ENCODE measurements around the gene CASZ1. TPM values are rescaled to one million over a fixed set of nuclear protein-coding genes. Genes with fewer than 3 reads are reported as not detected.

CASZ1 gene
- total and polyA plus RNA-seq, 9 donors, result 2.4 to 15.7 (median 4.0) TPM

DNA sequence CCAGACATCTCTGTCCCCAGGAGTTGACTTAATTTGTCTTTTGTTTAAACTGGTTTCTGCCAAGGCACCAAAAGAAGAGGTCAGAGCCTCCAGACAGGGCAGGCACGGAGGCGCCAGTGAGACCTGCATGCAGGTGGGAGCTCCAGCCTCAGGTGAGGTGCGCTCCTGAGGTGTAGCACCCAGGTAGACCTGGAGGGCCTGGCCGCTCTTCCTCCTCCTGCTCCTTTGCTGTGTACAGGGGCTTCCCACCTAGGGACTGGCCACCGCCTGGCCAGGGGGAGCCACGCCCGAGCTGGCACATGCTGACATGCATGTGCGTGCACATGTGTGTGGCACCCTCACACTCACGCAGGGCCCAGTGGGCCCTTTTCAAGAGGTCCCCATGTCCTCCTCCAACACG is 163.0 kb downstream of the CASZ1 start:
- Histone ChIP-seq H3K9me3 (no peaks in the 10 kb centered on the region), H3K27ac (peak overlapping the region in 1 of 2 donors; percentile 44), H3K4me1 (ENCODE audit: insufficient read depth) (peaks cover 26% of the 10 kb centered on the region), H3K4me3 (no peak overlapping the region), H3K36me3 (no peaks in the 10 kb centered on the region), H3K27me3 (no peaks in the 10 kb centered on the region)
- TF ChIP-seq POLR2A (IDR thresholded peaks at IDR 0.05) (no peak), EP300 (IDR thresholded peaks at IDR 0.05) (no peak)
- TF ChIP-seq, protein P1, sequence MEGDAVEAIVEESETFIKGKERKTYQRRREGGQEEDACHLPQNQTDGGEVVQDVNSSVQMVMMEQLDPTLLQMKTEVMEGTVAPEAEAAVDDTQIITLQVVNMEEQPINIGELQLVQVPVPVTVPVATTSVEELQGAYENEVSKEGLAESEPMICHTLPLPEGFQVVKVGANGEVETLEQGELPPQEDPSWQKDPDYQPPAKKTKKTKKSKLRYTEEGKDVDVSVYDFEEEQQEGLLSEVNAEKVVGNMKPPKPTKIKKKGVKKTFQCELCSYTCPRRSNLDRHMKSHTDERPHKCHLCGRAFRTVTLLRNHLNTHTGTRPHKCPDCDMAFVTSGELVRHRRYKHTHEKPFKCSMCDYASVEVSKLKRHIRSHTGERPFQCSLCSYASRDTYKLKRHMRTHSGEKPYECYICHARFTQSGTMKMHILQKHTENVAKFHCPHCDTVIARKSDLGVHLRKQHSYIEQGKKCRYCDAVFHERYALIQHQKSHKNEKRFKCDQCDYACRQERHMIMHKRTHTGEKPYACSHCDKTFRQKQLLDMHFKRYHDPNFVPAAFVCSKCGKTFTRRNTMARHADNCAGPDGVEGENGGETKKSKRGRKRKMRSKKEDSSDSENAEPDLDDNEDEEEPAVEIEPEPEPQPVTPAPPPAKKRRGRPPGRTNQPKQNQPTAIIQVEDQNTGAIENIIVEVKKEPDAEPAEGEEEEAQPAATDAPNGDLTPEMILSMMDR (IDR thresholded peaks at IDR 0.05), result no peak
- intact Hi-C loops (cut with DNase I), result loop anchor here in 1 of 4 donors (10.0 kb wide), 1 partner anchor 61 kb away; no protein-coding TSS in a partner anchor
- 96 to 97% (median 97%) methylated on average over 10 of the region's 10 CpGs for WGBS, 3 donors
- DNase-seq, result peak in 1 of 5 donors; percentile 9

DNA sequence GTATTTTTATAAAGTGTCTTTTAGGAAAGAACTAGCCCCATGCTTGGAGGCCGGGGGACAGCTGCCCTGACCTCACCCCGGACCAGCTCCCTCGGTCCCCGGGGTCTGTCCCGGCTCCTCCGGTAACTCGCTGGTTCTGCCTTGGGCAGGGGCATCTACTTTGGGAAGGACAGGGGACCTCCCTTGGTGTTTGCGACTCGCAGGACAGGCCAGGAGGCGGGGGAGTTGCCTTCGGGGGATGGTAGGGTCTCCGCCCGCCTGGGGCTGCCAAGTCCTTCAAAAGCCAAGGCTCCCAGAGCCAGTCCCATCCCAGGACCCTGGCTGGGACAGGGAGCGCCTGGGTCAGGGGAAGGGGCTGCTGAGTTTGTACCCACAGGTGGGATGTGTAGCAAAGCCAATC is 163.8 kb downstream of the CASZ1 start:
- no peaks in the 10 kb centered on the region for H3K36me3 ChIP-seq
- H3K4me3 ChIP-seq, result no peak overlapping the region
- TF ChIP-seq, protein P1 (IDR thresholded peaks at IDR 0.05), result no peak
- TF ChIP-seq POLR2A (IDR thresholded peaks at IDR 0.05) (no peak), EP300 (IDR thresholded peaks at IDR 0.05) (no peak)
- no peaks in the 10 kb centered on the region for H3K27me3 ChIP-seq
- H3K4me1 ChIP-seq (ENCODE audit: insufficient read depth), result peaks cover 23% of the 10 kb centered on the region
- intact Hi-C loops (cut with DNase I), result loop anchor here in 1 of 4 donors (10.0 kb wide), 1 partner anchor 62 kb away; no protein-coding TSS in a partner anchor
- WGBS, 3 donors, result 30 to 46% (median 42%) methylated on average over 14 of the region's 14 CpGs
- peak overlapping the region in 1 of 2 donors; percentile 44 for H3K27ac ChIP-seq
- no peaks in the 10 kb centered on the region for H3K9me3 ChIP-seq
- peak in 2 of 5 donors; percentile 18 to 38 for DNase-seq

DNA sequence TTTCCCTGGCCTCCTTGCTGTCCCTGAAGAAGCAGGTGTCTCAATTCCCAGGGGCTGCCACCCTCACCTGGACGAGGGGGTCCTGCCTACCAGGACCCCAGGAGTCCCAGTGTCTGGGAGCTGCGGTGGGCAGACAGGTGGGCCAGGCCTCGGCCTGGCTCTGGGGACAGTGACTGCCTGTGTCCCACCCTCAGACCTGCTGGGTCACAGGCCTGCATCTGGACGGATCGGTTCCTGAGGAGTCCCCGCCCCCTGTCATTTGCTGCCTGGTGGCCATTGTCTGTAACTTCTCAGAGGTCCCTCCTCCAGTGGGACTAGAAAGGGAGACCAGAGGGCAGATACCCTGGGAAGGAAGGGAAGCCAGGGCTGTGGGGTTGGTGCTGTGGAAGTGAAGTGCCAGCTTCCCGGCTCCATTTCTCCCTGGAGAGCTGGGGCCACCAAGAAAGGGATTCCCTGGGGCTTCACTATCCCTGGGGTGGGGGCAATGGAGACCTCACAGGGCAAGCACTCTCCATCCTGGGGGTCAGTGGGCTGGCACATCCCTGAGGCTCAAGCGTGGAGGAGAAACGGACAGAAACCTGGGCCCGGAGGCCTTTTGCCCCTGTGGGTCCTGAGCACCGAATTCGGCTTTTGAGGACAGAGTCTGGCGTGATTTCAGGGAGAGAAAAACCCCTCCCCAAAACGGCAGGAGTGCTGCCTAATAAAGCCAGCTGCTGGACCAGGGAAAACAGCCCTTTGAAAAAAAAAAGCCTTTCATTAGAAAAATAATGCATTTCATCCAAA is 164.4 kb downstream of the CASZ1 start:
- intact Hi-C loops (cut with DNase I), result loop anchor here in 1 of 4 donors (10.0 kb wide), 1 partner anchor 63 kb away; no protein-coding TSS in a partner anchor
- Histone ChIP-seq H3K4me3 (no peak overlapping the region), H3K36me3 (no peaks in the 10 kb centered on the region), H3K4me1 (ENCODE audit: insufficient read depth) (peaks cover 23% of the 10 kb centered on the region), H3K9me3 (no peaks in the 10 kb centered on the region), H3K27ac (peak overlapping the region in 1 of 2 donors; percentile 44), H3K27me3 (no peaks in the 10 kb centered on the region)
- peak in 2 of 5 donors; percentile 19 to 38 for DNase-seq
- 39 to 60% (median 40%) methylated on average over 14 of the region's 14 CpGs for WGBS, 3 donors
- TF ChIP-seq POLR2A (IDR thresholded peaks at IDR 0.05) (no peak), EP300 (IDR thresholded peaks at IDR 0.05) (no peak)
- TF ChIP-seq, protein P1 (IDR thresholded peaks at IDR 0.05), result no peak

DNA sequence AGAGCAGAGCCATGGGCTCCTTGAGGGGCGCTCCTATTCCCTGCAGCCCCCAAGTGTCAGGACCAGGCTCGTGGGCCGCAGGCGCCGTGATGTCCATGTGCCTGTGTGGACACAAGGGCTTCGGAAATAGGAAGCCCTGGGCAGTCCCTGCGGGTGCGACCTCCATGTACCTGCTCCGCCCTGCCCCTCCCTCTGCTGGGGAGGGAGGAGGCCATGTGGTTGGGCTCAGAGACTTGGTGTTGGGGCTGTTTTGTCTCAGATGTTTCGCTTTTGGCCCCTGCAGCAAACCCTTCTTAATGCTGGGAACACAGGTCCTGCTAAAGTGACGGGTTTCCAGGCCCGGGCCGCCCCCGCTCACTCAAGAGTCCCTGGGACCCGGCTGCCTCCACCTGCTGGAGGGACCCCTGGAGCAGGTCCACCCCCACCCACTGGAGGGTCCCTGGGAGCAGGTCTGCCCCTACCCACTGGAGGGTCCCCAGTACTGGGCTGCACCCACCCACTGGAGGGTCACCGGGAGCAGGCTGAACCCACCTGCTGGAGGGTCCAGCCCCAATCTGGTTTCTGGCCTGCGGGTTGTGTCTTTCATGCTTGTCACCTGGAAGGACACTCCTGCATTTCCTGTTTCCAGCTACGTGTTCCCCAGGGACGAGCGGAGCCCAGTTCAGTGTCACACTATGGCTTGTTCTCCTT is 165.2 kb downstream of the CASZ1 start:
- intact Hi-C loops (cut with DNase I), result loop anchor here in 1 of 4 donors (10.0 kb wide), 1 partner anchor 64 kb away; no protein-coding TSS in a partner anchor

More for the DNA sequence above, 165.2 kb downstream of the CASZ1 start:
- Histone ChIP-seq H3K4me3 (no peak overlapping the region), H3K4me1 (ENCODE audit: insufficient read depth) (peaks cover 23% of the 10 kb centered on the region), H3K36me3 (no peaks in the 10 kb centered on the region), H3K9me3 (no peaks in the 10 kb centered on the region), H3K27me3 (no peaks in the 10 kb centered on the region), H3K27ac (peak overlapping the region in 1 of 2 donors; percentile 44)
- TF ChIP-seq POLR2A (IDR thresholded peaks at IDR 0.05) (no peak), EP300 (IDR thresholded peaks at IDR 0.05) (no peak)
- TF ChIP-seq, protein P1 (IDR thresholded peaks at IDR 0.05), result no peak
- 91 to 97% (median 94%) methylated on average over 20 of the region's 20 CpGs for WGBS, 3 donors
- DNase-seq, result peak in 2 of 5 donors; percentile 17 to 35
